TTC549 (cell line): ENCODE data around the gene INTS6.

Experiments
- FAIRE-seq: peaks from 2 replicates; lab custom pipeline; 2012; peaks lifted over from hg19 to GRCh38; lab: Jason Lieb, UNC

The INTS6 gene

DNA sequence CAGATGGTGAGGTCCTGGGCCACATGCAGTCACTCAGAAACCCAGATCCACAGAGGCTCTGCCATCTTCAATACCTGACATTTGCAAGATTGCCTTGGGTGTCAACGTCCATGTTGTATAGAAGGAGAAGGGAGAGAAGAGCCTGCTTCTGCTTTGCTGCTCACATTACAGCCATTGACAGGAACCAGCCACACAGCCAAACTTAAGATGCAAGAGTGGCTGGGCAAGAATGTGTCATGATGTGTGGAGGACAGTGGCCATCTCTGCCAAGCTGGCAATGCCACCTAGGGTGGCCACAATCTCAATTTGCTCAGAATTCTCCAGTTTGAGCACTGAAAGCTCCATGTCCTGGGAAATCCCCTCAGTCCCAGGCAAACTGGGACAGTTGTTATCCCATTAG, 139.2 kb downstream of the INTS6 start:
- no peak for FAIRE-seq

DNA sequence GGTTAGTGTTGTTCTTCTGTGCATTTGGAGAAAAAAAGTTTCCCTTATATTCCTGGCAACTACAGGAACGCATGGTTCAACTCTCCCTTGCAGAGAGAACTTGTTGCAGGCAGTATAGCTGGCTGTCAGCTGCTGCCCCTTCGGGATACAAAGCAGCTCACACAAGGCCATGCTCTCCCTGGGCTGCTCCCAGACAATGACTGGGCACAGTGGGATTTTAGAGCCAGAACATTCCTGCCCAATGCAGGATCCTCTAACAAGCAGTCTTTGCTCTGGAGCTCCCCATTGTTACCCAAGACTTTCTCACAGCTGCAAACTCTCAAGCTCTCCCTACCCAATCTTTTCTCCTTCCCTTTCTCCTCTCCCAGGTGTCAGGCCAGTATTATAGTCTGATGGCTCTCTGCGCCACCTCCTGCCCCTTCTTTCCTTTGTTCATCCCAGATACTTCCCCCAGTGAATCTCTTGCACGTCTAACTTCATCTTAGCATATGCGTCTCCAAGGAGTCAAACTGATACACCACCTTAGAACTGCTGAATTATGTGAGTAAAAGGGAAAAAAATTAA, 140.8 kb downstream of the INTS6 start:
- FAIRE-seq, result no peak
